Osteoblast (primary cell): ENCODE results near the gene DENND5A. TPM values are rescaled to one million over a fixed set of nuclear protein-coding genes. Genes with fewer than 3 reads are reported as not detected.
A peak's percentile ranks its signal among the peaks of the same experiment; 100 is the strongest.

Experiments
- DNase-seq: peaks from one replicate; pipeline ENCODE4 v3.0.0; 2011; ENCODE audit warnings: low spot score, mixed read lengths; ENCODE audit not compliant: insufficient read length; ENCODE audit errors: missing footprints
- H2AFZ ChIP-seq: 2 replicates; pipeline ENCODE4 v1.6.0; 2011; ENCODE audit warnings: mild to moderate bottlenecking, low read length
- H3K27ac ChIP-seq: 2 replicates; pipeline ENCODE4 v1.5.1; 2011; ENCODE audit warnings: mild to moderate bottlenecking, low read depth, low read length, moderate library complexity
- H3K27me3 ChIP-seq: 2 replicates; pipeline ENCODE4 v1.6.0; 2012; ENCODE audit warnings: mild to moderate bottlenecking, control low read depth, inconsistent platforms, low read length, moderate library complexity; ENCODE audit not compliant: insufficient read depth
- H3K36me3 ChIP-seq: 2 replicates; pipeline ENCODE4 v1.5.1; 2011; ENCODE audit warnings: mild to moderate bottlenecking, low read length, control low read depth, moderate library complexity; ENCODE audit not compliant: insufficient read depth
- H3K4me1 ChIP-seq: 2 replicates; pipeline ENCODE4 v1.5.1; 2011; ENCODE audit warnings: mild to moderate bottlenecking, low read length, control low read depth, moderate library complexity; ENCODE audit not compliant: insufficient read depth
- H3K4me2 ChIP-seq: 2 replicates; pipeline ENCODE4 v1.6.0; 2011; ENCODE audit warnings: mild to moderate bottlenecking, low read length; ENCODE audit not compliant: insufficient read depth
- H3K4me3 ChIP-seq: fragments of 200-600 bp; sonication (generic); 3 replicates; pipeline ENCODE4 v1.5.1; 2012; ENCODE audit warnings: mild to moderate bottlenecking, low read length, inconsistent platforms; ENCODE audit not compliant: insufficient read depth
- H3K79me2 ChIP-seq: 2 replicates; pipeline ENCODE4 v1.6.0; 2012; ENCODE audit warnings: mild to moderate bottlenecking, low read length, control low read depth, inconsistent platforms; ENCODE audit not compliant: insufficient read depth
- H3K9me3 ChIP-seq: 2 replicates; pipeline ENCODE4 v1.5.1; 2011; ENCODE audit warnings: low read depth, low read length, control low read depth
- H4K20me1 ChIP-seq: 2 replicates; pipeline ENCODE4 v1.6.0; 2012; ENCODE audit warnings: mild to moderate bottlenecking, low read length, control low read depth; ENCODE audit not compliant: insufficient read depth
- total RNA-seq: library from RNA; depleted of rRNA; stranded (reverse); fragments of >200 nt; gene quantifications from 2 replicates; pipeline ENCODE4 v1.2.3, GENCODE V29; 2012
- TF ChIP-seq, protein P1 (sequence below): IDR thresholded peaks from 2 replicates; pipeline ENCODE4 v1.5.1; 2011; ENCODE audit warnings: mild to moderate bottlenecking, low read depth, low read length, moderate library complexity; ENCODE audit errors: extremely low read depth

DENND5A gene
- total RNA-seq, 1 donor, result 183 TPM

DNA sequence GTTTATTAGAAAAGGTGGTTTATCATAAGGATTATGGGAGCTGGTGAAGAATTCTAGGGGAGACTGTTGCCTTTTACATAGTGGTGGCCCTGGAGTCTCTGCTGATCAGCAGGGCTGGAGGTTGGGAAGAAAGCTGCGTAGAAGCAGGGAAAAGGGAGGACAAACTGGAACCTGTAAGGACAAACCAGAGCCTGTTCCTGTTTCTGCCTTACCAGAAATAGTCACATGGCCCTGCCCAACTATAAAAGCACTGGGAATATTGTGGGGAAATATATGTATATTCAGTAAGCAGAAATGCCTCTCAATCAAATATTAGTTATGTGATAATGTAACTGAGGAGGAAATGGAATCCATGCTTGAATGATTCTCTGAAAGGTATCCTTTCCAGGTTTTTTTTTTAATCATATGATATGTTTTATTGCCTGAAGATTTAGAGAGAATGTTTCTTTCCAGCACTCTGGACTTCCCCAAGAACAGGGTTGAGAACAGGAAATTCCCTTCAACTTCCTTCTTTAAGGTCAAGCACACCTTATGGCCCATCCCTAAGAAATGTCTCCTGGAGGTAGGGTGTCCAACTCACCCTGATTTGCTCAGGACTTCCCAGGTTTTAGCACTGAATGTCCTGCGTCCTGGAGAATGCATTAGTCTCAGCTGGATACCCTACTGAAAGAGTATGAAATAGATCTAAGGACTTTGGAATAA, 139.8 kb downstream of the DENND5A start:
- no peaks in the 10 kb centered on the region for H3K27me3 ChIP-seq
- H3K9me3 ChIP-seq, result no peaks in the 10 kb centered on the region
- TF ChIP-seq, protein P1, sequence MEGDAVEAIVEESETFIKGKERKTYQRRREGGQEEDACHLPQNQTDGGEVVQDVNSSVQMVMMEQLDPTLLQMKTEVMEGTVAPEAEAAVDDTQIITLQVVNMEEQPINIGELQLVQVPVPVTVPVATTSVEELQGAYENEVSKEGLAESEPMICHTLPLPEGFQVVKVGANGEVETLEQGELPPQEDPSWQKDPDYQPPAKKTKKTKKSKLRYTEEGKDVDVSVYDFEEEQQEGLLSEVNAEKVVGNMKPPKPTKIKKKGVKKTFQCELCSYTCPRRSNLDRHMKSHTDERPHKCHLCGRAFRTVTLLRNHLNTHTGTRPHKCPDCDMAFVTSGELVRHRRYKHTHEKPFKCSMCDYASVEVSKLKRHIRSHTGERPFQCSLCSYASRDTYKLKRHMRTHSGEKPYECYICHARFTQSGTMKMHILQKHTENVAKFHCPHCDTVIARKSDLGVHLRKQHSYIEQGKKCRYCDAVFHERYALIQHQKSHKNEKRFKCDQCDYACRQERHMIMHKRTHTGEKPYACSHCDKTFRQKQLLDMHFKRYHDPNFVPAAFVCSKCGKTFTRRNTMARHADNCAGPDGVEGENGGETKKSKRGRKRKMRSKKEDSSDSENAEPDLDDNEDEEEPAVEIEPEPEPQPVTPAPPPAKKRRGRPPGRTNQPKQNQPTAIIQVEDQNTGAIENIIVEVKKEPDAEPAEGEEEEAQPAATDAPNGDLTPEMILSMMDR, result no peak
- no peaks in the 10 kb centered on the region for H3K79me2 ChIP-seq
- H3K4me1 ChIP-seq, result no peaks in the 10 kb centered on the region
- no peaks in the 10 kb centered on the region for H4K20me1 ChIP-seq
- no peaks in the 10 kb centered on the region for H3K36me3 ChIP-seq
- no peak overlapping the region for H2AFZ ChIP-seq
- H3K4me2 ChIP-seq, result no peak overlapping the region
- H3K4me3 ChIP-seq, result no peak overlapping the region
- no peak for DNase-seq
- no peak overlapping the region for H3K27ac ChIP-seq

GRCh38 chr11:9123595-9124304, 141.4 kb downstream of the DENND5A start:
- H3K27me3 ChIP-seq, result no peaks in the 10 kb centered on the region
- H3K4me3 ChIP-seq, result no peak overlapping the region
- no peak for DNase-seq
- TF ChIP-seq, protein P1, result no peak
- no peaks in the 10 kb centered on the region for H3K9me3 ChIP-seq
- no peaks in the 10 kb centered on the region for H3K4me1 ChIP-seq
- no peaks in the 10 kb centered on the region for H3K36me3 ChIP-seq
- no peak overlapping the region for H3K27ac ChIP-seq
- no peaks in the 10 kb centered on the region for H4K20me1 ChIP-seq
- no peak overlapping the region for H2AFZ ChIP-seq
- H3K79me2 ChIP-seq, result no peaks in the 10 kb centered on the region
- no peak overlapping the region for H3K4me2 ChIP-seq

DNA sequence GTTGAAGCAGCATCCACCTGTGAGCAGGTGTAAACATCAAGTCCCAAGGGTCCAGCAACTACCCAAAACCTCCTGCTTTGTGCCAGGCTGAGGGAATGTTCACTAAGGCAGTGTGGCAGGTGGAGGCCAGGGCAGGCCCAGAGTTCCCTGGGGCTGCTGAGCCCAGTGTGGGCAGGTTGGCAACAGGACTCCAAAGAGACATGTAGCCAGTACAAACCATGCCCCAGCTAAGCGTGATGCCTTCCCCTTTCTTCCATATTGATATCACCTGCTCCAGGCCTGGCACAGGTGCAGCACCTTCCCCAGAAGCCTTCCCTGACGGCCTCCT, 143.7 kb downstream of the DENND5A start:
- H2AFZ ChIP-seq, result no peak overlapping the region
- H3K4me2 ChIP-seq, result no peak overlapping the region
- no peaks in the 10 kb centered on the region for H4K20me1 ChIP-seq
- H3K79me2 ChIP-seq, result no peaks in the 10 kb centered on the region
- H3K36me3 ChIP-seq, result no peaks in the 10 kb centered on the region
- H3K4me1 ChIP-seq, result no peaks in the 10 kb centered on the region
- no peaks in the 10 kb centered on the region for H3K27me3 ChIP-seq
- no peaks in the 10 kb centered on the region for H3K9me3 ChIP-seq
- TF ChIP-seq, protein P1, result no peak
- no peak overlapping the region for H3K27ac ChIP-seq
- no peak for DNase-seq
- H3K4me3 ChIP-seq, result no peak overlapping the region

GRCh38 chr11:9120664-9121468, 144.3 kb downstream of the DENND5A start:
- H3K36me3 ChIP-seq, result no peaks in the 10 kb centered on the region
- no peaks in the 10 kb centered on the region for H4K20me1 ChIP-seq
- H3K9me3 ChIP-seq, result no peaks in the 10 kb centered on the region
- no peak overlapping the region for H3K4me3 ChIP-seq
- no peak overlapping the region for H2AFZ ChIP-seq
- DNase-seq, result no peak
- H3K4me2 ChIP-seq, result no peak overlapping the region
- TF ChIP-seq, protein P1, result peak; percentile 12
- no peaks in the 10 kb centered on the region for H3K79me2 ChIP-seq
- H3K27ac ChIP-seq, result no peak overlapping the region
- H3K27me3 ChIP-seq, result no peaks in the 10 kb centered on the region
- no peaks in the 10 kb centered on the region for H3K4me1 ChIP-seq
